ENCODE measurements around the gene ARHGEF28.

Gene ARHGEF28

GRCh38 chr5:73625944-73626811 is at the start of gene ARHGEF28:
ARHGEF28 (plus strand) TSS chr5:73626196; CDS start chr5:73684852, 58,656 bp downstream.
- peak; percentile 11 for DNase-seq

- no peak for DNase-seq
Measured at GRCh38 chr5:73582285-73583145, 43.5 kb upstream of the ARHGEF28 start.

GRCh38 chr5:73587923-73588322 is 38.1 kb upstream of the ARHGEF28 start:
- no peak for DNase-seq

- peak; percentile 16 for DNase-seq
Measured at GRCh38 chr5:73591102-73591695, 34.8 kb upstream of the ARHGEF28 start.

- DNase-seq, result no peak
Measured at GRCh38 chr5:73591698-73592501, 34.1 kb upstream of the ARHGEF28 start.

- DNase-seq, result no peak
Measured at GRCh38 chr5:73592551-73592950, 33.4 kb upstream of the ARHGEF28 start.

- DNase-seq, result no peak
Measured at GRCh38 chr5:73596705-73597328, 29.2 kb upstream of the ARHGEF28 start.

- DNase-seq, result no peak
Measured at GRCh38 chr5:73599380-73599779, 26.6 kb upstream of the ARHGEF28 start.

GRCh38 chr5:73603998-73604397 is 22.0 kb upstream of the ARHGEF28 start:
- DNase-seq, result no peak

GRCh38 chr5:73605223-73606087 is 20.5 kb upstream of the ARHGEF28 start:
- DNase-seq, result no peak

- no peak for DNase-seq
Measured at GRCh38 chr5:73606206-73606753, 19.7 kb upstream of the ARHGEF28 start.

- no peak for DNase-seq
Measured at GRCh38 chr5:73607228-73607627, 18.8 kb upstream of the ARHGEF28 start.

GRCh38 chr5:73612799-73613198 is 13.2 kb upstream of the ARHGEF28 start:
- DNase-seq, result no peak

- no peak for DNase-seq
Measured at GRCh38 chr5:73615085-73615484, 10.9 kb upstream of the ARHGEF28 start.

GRCh38 chr5:73615947-73616346 is 10.0 kb upstream of the ARHGEF28 start:
- DNase-seq, result no peak

GRCh38 chr5:73617510-73618279 is 8.3 kb upstream of the ARHGEF28 start:
- DNase-seq, result no peak

- no peak for DNase-seq
Measured at GRCh38 chr5:73619606-73620333, 6.2 kb upstream of the ARHGEF28 start.

- no peak for DNase-seq
Measured at GRCh38 chr5:73620334-73620687, 5.7 kb upstream of the ARHGEF28 start.

GRCh38 chr5:73623060-73623459 is 2.9 kb upstream of the ARHGEF28 start:
- DNase-seq, result no peak
